GM19463 (cell line): ENCODE measurements around the gene MAGEF1.

ENCODE experiments used
- ATAC-seq: cut with Tn5 transposase; IDR thresholded peaks from one replicate; pipeline ENCODE4 v1.9.1; 2021; ENCODE audit warnings: mild to moderate bottlenecking, moderate library complexity; ENCODE audit not compliant: unreplicated experiment

MAGEF1 gene

DNA sequence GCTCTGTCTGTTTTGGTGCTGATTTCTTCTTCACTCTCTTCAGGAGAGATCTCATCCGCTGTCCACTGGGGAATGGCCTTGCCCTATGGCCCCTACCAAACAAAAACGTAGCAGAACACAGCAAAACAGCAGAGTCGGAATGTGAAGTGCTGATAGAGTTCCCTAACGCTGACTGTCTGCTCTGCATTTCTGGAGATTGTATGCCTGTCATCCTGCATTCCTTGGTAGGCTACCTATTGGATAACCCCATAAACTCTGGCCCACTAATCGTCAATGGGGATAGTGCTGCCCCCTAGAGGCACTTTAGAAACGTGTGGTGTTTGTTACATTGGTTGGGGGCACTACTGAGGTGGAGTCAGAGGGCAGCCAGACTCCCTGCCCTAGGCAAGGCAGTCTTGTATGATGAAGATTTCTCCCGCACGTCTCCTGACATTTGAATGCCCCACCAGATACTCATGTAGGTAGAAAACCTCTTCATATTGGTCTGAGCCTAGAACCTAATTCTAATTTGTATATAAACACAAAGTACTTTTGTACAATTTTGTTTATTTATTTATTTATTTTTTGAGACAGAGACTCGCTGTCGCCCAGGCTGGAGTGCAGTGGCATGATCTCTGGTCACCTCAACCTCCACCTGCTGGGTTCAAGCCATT lies 15.6 kb upstream of the MAGEF1 start:
- no peak for ATAC-seq

DNA sequence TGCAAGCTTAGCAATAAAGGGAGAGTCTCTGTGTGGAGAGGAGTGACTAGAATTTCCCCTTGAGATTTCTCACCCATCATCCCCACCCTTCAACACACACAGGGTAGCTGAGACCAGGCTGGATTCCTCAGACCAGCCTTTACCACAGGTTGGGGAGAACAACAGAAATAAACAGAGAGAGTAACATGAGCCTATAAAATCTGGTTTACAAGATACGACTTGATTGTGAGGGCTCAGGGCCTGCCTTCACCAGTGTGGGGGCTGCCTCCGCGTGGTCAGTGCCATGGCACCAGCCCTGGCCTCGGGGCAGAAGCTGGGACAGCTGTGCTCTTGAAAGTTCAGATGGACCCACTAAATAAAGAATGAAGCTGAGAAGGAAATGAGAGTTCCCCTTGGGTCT lies 14.6 kb upstream of the MAGEF1 start:
- no peak for ATAC-seq

GRCh38 chr3:184725176-184725719 lies 13.4 kb upstream of the MAGEF1 start:
- ATAC-seq: no peak

DNA sequence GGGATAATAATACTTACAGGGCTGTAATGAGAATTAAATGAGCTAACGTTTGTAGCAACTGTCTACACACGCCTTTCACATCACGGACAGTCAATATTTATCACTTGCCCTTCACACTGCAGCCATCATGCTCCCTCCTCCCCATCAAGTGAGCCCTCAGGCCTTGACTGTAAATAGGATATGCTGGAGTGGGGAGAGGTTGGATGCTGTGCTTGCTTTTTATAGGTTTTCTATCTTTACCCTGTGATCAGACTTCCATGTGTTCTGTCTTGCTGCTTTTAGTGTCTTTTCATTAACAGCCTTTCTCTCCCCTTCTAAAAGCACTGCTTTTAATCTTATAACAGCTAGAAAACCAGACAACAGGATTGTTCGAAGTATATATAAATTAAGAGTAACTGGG lies 12.8 kb upstream of the MAGEF1 start:
- no peak for ATAC-seq

GRCh38 chr3:184719709-184720108 lies 7.8 kb upstream of the MAGEF1 start:
- no peak for ATAC-seq

DNA sequence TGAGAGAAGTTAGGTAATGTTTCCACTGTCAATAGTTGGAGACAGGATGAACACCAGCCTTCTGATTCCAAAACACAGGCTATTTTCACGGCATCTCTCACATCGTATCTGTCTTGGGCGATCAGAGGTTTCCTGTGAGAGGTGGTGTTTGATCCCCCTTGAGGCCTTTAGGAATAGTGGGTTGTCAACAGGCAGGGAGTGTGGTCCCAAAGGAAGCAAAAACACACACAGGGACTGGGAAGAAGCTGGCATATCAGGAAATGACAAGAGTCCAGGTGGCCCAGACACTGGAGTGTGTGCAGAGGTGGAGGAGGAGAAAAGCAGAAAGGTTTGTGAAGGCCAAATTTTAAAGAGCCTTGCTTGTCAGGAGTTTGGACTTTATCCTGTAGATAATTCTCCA lies 6.6 kb upstream of the MAGEF1 start:
- no peak for ATAC-seq

- no peak for ATAC-seq
Measured at GRCh38 chr3:184717399-184717983, 5.6 kb upstream of the MAGEF1 start.

GRCh38 chr3:184716622-184717398 lies 4.9 kb upstream of the MAGEF1 start:
- no peak for ATAC-seq

GRCh38 chr3:184715943-184716621 lies 4.2 kb upstream of the MAGEF1 start:
- ATAC-seq: no peak

DNA sequence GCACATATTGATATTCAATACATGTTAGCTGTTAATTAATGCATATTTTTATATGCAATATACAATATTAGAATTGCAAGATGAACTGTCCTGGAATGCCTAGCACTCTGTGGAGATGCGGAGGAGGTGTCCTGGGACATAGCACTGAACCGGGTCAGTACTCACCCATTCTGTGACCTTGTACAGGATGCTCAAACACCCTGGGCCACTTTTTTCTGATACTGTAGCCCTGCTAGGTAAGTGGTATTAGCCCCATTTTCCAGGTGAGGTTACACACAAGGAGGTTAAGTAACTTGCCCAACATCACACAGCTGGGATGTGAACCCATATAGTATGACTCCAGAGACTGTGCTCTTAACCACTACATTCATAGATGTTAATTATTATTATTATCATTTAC lies 1.7 kb upstream of the MAGEF1 start:
- no peak for ATAC-seq

DNA sequence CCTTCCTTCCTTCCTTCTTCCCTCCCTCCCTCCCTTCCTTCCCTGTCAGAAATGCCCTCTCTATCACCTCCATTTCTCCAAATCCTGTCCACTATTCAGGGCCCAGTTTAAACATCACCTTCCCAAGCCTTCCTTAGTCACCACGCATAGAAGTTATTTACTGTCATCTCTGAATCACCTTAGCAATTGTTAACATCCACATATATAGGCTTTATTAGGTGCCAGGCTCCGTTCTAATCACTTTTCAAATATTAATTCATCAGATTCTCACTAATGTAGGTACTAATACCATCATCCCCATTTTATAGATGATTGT lies 1.1 kb upstream of the MAGEF1 start:
- no peak for ATAC-seq

DNA sequence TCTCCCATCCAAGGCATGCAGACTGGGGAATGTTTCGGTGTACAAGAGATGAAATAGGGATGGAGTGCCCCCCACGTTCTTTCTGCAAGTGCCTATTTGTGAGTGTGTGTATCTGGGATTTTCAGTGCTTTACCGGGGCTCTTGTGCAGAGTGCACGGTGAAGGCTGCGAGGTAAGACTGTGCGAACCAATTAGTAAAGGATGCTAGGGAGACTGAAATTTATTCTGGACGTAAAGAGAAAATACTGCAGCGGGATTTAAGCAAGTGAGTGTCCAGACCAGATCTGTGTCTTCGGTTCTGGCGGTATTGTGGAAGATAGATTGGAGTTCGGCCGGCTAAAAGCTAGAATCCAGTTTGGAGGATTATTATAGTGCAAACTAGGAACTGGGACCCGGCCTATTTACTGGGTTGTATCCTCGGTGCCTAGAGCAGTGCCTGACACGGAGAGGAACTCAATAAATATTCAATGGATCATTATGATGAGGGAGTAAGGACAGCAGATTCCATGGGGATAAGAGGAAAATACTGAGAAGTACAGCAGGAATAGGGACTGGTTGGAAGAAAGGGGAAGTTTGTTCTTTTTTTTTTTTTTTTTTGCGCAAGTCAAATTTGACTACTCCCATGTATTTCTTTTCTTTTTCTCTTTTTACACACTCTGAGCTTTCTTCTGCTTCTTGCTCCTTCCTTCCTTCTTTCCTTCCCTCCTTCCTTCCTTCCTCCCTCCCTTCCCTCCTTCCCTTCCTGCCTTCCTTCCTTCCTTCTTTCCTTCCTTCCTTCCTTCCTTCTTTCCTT lies 580 bp upstream of the MAGEF1 start:
- peak; percentile 17 for ATAC-seq

DNA sequence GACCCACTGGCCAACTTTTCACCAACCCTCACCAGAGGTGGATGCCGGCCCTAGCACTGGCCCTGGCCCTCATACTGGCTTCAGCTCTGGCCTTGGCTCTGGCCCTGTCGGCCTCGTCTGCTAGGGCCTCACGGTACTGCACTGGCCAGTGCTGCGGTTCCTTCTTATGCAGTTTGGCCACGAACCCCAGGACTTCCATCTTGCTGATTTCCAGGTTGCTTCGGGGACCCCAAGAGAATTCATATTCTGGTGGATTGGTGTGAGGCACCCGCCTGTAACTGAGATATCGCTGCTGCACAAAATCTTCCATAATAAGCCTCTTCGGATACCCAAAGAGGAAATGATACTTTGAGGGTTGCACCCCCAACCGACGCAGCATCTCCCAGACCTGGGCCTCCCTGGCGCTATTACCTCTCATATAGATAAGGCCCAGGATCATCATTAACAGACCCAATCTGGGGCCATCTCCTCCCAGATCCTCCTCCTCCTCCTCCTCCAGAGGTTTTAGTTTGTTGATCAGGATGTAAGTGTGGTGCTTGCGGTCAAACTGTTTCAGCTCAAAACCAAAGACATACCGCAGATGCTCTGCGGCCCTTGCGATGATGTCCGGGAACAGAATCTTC lies 883 bp downstream of the MAGEF1 start:
- peak; percentile 38 for ATAC-seq

DNA sequence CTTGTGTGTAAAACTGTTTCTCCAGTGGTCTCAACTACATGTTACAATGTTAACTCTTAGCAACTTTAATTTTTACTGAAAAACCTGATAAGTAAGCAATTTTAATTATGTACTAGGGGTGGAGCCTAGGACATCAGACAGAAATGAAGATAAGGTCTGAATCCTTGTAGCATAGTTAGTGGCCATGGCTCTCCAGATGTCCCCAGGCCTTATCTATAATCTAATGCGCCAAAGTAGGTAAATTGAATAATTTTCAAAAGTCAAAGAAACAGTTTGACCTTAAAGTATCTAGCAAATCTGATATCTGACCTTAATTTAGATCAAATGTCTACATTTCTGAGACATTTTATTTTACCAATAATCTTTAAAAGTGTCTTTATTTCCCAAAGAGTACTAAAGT lies 8.2 kb downstream of the MAGEF1 start:
- ATAC-seq: no peak

DNA sequence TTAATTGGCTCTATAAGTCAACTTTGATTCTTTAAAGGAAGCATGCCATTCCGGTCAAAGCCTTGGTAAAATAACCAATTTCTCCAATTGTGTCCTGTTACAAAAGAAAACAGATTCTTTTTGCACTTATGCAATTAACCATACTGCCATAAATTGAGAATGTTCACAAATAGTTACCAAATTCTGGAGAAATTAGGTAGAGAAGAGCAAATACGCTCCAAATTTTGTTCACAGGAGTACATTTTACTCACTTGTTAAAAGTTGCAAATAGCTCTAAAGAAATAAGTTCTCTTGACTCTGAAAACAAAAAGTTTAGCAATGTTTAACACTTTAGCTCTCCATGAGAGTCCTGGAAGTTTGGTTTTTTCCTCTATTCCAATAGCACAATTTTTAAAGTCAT lies 11.1 kb downstream of the MAGEF1 start:
- no peak for ATAC-seq

DNA sequence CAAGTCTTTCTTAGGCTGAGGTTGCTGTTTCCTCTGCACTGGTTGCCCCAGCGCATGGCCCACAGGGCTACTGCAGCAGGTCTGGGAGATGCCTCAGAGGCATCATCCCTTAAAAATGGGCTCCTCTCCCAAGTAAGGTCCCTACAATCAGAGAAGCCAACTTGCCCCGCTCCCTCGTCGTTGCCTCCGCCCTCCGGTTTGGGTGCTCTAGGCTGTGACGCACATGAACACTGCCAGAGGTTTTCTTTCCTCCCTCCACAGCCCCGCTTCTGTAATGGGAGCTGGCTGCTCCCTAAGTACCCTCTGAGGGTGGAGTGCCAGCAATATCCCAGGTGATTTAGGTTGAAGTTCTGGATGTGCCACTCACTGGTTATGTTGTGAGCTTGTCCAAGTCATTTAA lies 14.0 kb downstream of the MAGEF1 start:
- no peak for ATAC-seq

- no peak for ATAC-seq
Measured at GRCh38 chr3:184696697-184697096, 15.2 kb downstream of the MAGEF1 start.

DNA sequence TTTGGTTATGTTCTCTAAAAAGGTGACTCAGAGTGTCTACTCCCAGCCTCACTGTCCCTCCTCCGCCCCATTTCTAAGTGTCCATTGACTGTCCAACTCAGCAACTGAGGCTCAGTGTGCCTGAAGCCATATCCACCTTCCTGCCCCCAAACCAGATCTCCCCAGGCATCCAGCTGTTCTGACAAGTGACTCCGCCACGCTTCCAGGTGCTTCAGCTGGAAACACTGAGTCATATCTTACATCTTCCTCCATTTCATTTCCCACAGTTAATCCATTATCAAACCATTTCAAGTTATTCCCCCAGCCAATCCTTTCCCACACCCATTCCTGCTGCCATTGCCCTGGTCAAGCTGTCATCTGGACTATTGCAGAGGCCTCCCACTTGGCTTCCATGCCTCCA lies 17.1 kb downstream of the MAGEF1 start:
- no peak for ATAC-seq

- no peak for ATAC-seq
Measured at GRCh38 chr3:184694133-184694665, 17.7 kb downstream of the MAGEF1 start.
